Stimulated activated CD4-positive, alpha-beta T cell treated with anti-CD3 and anti-CD28 coated beads, Interleukin-2, amount 100 ng/mL, for 48 hours (primary cell): ENCODE results near the gene SMAP1.
"Not testable (repeated sequence)": the region's sequence is repeated elsewhere in the genome, so short reads cannot be mapped to it uniquely, and the experiment has no call there.

Source experiments
- DNase-seq, 2 donors: peaks; one replicate each; pipeline ENCODE4 v3.0.0-alpha.2; 2020

SMAP1 gene

GRCh38 chr6:70684794-70685493 is 17.3 kb downstream of the SMAP1 start:
- no peak for DNase-seq

- DNase-seq = no peak
Observed at GRCh38 chr6:70685494-70686180, 18.0 kb downstream of the SMAP1 start.

GRCh38 chr6:70686548-70687133 is 19.0 kb downstream of the SMAP1 start:
- DNase-seq = no peak

- no peak for DNase-seq
Observed at GRCh38 chr6:70693887-70694286, 26.2 kb downstream of the SMAP1 start.

GRCh38 chr6:70694371-70694770 is 26.7 kb downstream of the SMAP1 start:
- DNase-seq = no peak

GRCh38 chr6:70700922-70701876 is 33.5 kb downstream of the SMAP1 start:
- DNase-seq = no peak

GRCh38 chr6:70705772-70706171 is 38.1 kb downstream of the SMAP1 start:
- DNase-seq = no peak

GRCh38 chr6:70706491-70707123 is 38.9 kb downstream of the SMAP1 start:
- peak; percentile 13 to 18 for DNase-seq

GRCh38 chr6:70707893-70708292 is 40.2 kb downstream of the SMAP1 start:
- DNase-seq = no peak

- no peak for DNase-seq
Observed at GRCh38 chr6:70708448-70708847, 40.8 kb downstream of the SMAP1 start.

GRCh38 chr6:70709826-70710225 is 42.1 kb downstream of the SMAP1 start:
- no peak for DNase-seq

GRCh38 chr6:70714716-70715257 is 47.1 kb downstream of the SMAP1 start:
- no peak for DNase-seq

- no peak for DNase-seq
Observed at GRCh38 chr6:70717038-70717801, 49.5 kb downstream of the SMAP1 start.

- no peak for DNase-seq
Observed at GRCh38 chr6:70724524-70724923, 56.8 kb downstream of the SMAP1 start.

- DNase-seq = no peak
Observed at GRCh38 chr6:70725817-70726415, 58.2 kb downstream of the SMAP1 start.

GRCh38 chr6:70734381-70734780 is 66.7 kb downstream of the SMAP1 start:
- DNase-seq = no peak

- no peak for DNase-seq
Observed at GRCh38 chr6:70734979-70735378, 67.3 kb downstream of the SMAP1 start.

GRCh38 chr6:70735513-70735912 is 67.8 kb downstream of the SMAP1 start:
- DNase-seq = no peak

- no peak for DNase-seq
Observed at GRCh38 chr6:70738028-70738427, 70.3 kb downstream of the SMAP1 start.

- no peak for DNase-seq
Observed at GRCh38 chr6:70739534-70739933, 71.9 kb downstream of the SMAP1 start.

GRCh38 chr6:70740746-70741145 is 73.1 kb downstream of the SMAP1 start:
- not testable (repeated sequence) for DNase-seq
